ENCODE data around the gene PPM1E. TPM values are rescaled to one million over a fixed set of nuclear protein-coding genes. Genes with fewer than 3 reads are reported as not detected.

Gene PPM1E
- total RNA-seq, 1 donor from 2014 or later: 0.30 TPM

DNA sequence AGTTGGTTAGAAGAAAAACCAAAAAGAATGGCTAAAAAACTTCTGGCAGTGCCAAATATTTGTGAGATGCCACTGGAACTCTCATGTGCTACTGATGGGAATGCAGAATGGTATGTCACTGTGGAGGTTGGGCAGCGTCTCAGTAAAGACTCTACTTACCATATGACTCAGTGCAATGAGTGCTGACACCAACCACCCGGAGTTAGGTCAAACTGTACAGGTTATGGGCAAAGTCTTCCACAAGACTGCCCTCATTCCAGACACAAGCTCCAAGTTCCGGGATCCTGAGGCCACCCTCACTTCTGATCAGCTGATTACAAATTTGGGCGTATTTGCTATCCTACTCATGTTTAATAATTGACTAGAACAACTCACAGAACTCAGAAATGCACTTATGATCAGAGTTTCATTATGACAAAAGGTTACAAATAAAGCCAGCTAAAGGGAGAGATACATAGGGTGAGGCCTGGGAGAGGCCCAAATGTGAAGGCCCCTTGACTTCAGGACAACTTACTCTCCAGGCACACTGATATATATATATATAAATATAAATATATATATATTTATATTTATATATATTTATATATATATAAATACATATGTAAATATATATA, 236.2 kb downstream of the PPM1E start:
- no peaks in the 10 kb centered on the region for H3K9me3 ChIP-seq
- no peak for TF ChIP-seq CTCF (IDR thresholded peaks at IDR 0.05)

DNA sequence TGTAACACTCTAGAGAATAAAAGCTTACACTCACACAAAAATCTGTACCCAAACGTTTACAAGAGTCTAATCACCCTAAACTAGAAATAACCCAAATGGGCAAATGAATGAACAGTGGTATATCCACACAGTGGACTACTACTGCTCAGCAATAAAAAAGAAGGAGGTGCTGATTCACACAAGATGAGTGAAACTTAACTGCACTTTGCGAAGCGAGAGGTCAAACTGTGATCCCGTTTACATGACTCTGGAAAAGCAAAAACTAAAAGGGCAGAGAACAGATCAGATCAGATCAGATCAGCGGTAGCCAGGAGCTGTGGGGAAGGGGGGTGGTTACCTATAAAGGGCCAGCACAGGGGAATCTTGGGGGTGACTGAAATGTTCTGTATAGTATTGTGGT, 237.7 kb downstream of the PPM1E start:
- ATAC-seq (no peak), DNase-seq (no peak)
- Histone ChIP-seq H3K27ac (peak overlapping the region; percentile 71), H3K4me3 (no peak overlapping the region), H3K27me3 (ENCODE audit: low read depth) (no peaks in the 10 kb centered on the region), H3K36me3 (peaks cover 17% of the 10 kb centered on the region), H3K4me1 (peaks cover 8% of the 10 kb centered on the region), H3K9me3 (no peaks in the 10 kb centered on the region)
- TF ChIP-seq CTCF (IDR thresholded peaks at IDR 0.05): no peak
- intact Hi-C loops (cut with DNase I): no loop called here

More for the DNA sequence above, 236.2 kb downstream of the PPM1E start:
- H3K36me3 ChIP-seq: peaks cover 6% of the 10 kb centered on the region
- H3K4me3 ChIP-seq: no peak overlapping the region
- H3K27ac ChIP-seq: peak overlapping the region; percentile 71
- no peaks in the 10 kb centered on the region for H3K27me3 ChIP-seq (ENCODE audit: low read depth)
- no peak for DNase-seq
- intact Hi-C loops (cut with DNase I): no loop called here
- H3K4me1 ChIP-seq: no peaks in the 10 kb centered on the region
- ATAC-seq: peak; percentile 94 to 95

DNA sequence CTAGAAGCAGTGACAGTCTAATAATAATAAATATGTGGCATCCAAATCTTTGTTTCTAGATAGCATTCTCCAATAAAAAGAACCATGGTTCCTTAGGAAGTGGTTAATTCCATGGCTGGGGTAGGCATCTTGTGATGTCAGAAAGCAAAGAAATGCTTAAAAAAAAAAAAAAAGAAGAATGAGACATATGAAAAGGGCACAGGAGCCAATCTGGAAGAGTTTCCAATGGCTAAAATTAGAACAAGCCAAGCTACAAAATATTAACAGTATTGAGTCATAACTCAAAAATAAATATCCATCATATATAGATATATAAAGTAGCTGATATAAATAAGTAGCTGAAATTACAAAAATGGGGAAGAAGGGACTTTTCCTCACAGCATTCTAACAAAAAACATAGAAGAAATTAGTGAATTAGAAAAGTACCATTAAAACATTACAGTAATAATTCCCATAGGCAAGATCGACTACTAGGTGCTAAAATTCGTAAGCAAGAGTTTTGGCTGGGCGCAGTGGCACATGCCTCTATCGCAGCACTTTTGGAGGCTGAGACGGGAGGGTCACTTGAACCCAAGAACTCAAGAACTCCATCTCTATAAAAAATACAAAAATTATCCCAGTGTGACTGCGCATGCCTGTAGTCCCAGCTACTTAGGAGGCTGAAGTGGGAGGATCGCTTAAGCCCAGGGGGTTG, 239.7 kb downstream of the PPM1E start:
- Histone ChIP-seq H3K9me3 (no peaks in the 10 kb centered on the region), H3K4me3 (no peak overlapping the region), H3K36me3 (peaks cover 38% of the 10 kb centered on the region), H3K27ac (no peak overlapping the region), H3K27me3 (ENCODE audit: low read depth) (no peaks in the 10 kb centered on the region), H3K4me1 (peaks cover 8% of the 10 kb centered on the region)
- DNase-seq (no peak), ATAC-seq (no peak)
- no peak for TF ChIP-seq CTCF (IDR thresholded peaks at IDR 0.05)
- intact Hi-C loops (cut with DNase I): no loop called here

DNA sequence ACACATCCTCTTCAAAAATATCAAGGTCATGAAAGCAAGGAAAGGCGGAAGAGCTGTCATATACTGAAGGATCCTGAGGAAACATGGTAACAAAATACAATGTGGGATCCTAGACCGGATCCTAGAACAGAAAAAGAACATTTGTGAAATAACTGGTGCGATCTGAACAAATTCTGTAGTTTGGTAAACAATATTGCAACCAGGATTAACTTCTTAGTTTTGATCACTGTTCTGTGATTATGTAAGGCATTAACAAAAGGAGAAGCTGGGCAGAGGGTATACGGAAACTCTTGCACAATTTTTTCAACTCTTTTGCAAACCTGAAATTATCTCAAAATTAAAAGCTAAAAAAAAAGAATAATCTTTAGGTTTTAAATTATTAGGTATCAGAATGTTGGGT, 241.3 kb downstream of the PPM1E start:
- no peak for TF ChIP-seq CTCF (IDR thresholded peaks at IDR 0.05)
- no peak overlapping the region for H3K27ac ChIP-seq
- H3K36me3 ChIP-seq: peaks cover 39% of the 10 kb centered on the region
- DNase-seq (no peak), ATAC-seq (peak in 1 of 2 donors; percentile 50)
- no peak overlapping the region for H3K4me3 ChIP-seq
- intact Hi-C loops (cut with DNase I): no loop called here
- H3K9me3 ChIP-seq: no peaks in the 10 kb centered on the region
- H3K4me1 ChIP-seq: peaks cover 19% of the 10 kb centered on the region
- H3K27me3 ChIP-seq (ENCODE audit: low read depth): no peaks in the 10 kb centered on the region

GRCh38 chr17:58997756-58998553, 242.3 kb downstream of the PPM1E start:
- H3K9me3 ChIP-seq: no peaks in the 10 kb centered on the region
- no peak overlapping the region for H3K4me3 ChIP-seq
- H3K27ac ChIP-seq: no peak overlapping the region
- no peak for ATAC-seq
- intact Hi-C loops (cut with DNase I): no loop called here
- DNase-seq: no peak
- H3K27me3 ChIP-seq (ENCODE audit: low read depth): no peaks in the 10 kb centered on the region
- peaks cover 39% of the 10 kb centered on the region for H3K36me3 ChIP-seq
- H3K4me1 ChIP-seq: peaks cover 19% of the 10 kb centered on the region
- TF ChIP-seq CTCF (IDR thresholded peaks at IDR 0.05): no peak

All from lower lobe of right lung (tissue), 2 donors.